ENCODE measurements around the gene GFRAL.

DNA sequence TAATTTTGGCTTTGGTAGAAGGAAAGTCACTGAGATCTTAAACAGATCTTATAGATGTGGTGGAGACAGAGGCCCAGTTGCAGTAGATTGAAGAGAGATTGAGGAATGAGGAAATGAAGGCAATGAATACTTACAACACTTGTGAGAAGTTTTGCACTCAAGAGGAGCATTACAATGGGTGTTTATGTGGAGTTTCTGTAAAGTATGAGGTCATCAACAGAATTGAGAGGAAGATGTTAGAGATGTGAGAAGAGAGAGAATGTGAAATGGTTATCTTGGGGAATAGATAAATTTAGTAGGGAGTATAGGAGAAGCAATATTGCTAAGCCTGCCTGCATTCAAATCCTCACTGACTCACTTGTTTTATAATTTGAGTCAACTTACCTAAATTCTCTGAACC lies 83.4 kb downstream of the GFRAL start:
- TF ChIP-seq, protein P1, sequence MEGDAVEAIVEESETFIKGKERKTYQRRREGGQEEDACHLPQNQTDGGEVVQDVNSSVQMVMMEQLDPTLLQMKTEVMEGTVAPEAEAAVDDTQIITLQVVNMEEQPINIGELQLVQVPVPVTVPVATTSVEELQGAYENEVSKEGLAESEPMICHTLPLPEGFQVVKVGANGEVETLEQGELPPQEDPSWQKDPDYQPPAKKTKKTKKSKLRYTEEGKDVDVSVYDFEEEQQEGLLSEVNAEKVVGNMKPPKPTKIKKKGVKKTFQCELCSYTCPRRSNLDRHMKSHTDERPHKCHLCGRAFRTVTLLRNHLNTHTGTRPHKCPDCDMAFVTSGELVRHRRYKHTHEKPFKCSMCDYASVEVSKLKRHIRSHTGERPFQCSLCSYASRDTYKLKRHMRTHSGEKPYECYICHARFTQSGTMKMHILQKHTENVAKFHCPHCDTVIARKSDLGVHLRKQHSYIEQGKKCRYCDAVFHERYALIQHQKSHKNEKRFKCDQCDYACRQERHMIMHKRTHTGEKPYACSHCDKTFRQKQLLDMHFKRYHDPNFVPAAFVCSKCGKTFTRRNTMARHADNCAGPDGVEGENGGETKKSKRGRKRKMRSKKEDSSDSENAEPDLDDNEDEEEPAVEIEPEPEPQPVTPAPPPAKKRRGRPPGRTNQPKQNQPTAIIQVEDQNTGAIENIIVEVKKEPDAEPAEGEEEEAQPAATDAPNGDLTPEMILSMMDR (IDR thresholded peaks at IDR 0.05), result no peak
- no peak for TF ChIP-seq POLR2A (IDR thresholded peaks at IDR 0.05)
